Fibroblast of lung (primary cell): ENCODE data around the gene ANGPTL2. TPM values are rescaled to one million over a fixed set of nuclear protein-coding genes. Genes with fewer than 3 reads are reported as not detected.

Source experiments
- DNase-seq, 2 donors: peaks; one replicate each; pipeline versions ENCODE4 v3.0.0 to v3.0.0-alpha.2; 2010; ENCODE audit warnings: low read depth in 2 of 2
- H2AFZ ChIP-seq: 2 replicates; pipeline ENCODE4 v1.5.1; 2012; ENCODE audit warnings: low read length, control low read depth, inconsistent platforms
- H3K27ac ChIP-seq: 2 replicates; pipeline ENCODE4 v1.5.1; 2011; ENCODE audit warnings: low read length, control low read depth; ENCODE audit not compliant: insufficient read depth
- H3K27me3 ChIP-seq: 2 replicates; pipeline ENCODE4 v1.5.1; 2011; ENCODE audit warnings: mild to moderate bottlenecking, low read length; ENCODE audit not compliant: control insufficient read depth, insufficient read depth
- H3K36me3 ChIP-seq: 2 replicates; pipeline ENCODE4 v1.5.1; 2011; ENCODE audit warnings: low read length; ENCODE audit not compliant: control insufficient read depth, insufficient read depth
- H3K4me1 ChIP-seq: 2 replicates; pipeline ENCODE4 v1.5.1; 2011; ENCODE audit warnings: low read length; ENCODE audit not compliant: control insufficient read depth, insufficient read depth; ENCODE audit errors: extremely low read depth
- H3K4me2 ChIP-seq: 2 replicates; pipeline ENCODE4 v1.5.1; 2011; ENCODE audit warnings: low read length, control low read depth; ENCODE audit not compliant: insufficient read depth; ENCODE audit errors: extremely low read depth
- H3K4me3 ChIP-seq, 4 experiments: fragments of 200-600 bp in 1 of 4; sonication (generic) in 1 of 4; replicated peaks in 1 of 4; 2 replicates each; pipeline ENCODE4 v1.5.1; 2011 to 2016; ENCODE audit warnings: low read length in 4 of 4, low read depth in 3 of 4, mild to moderate bottlenecking in 3 of 4, control low read depth in 2 of 4, inconsistent platforms in 1 of 4, mixed read lengths in 1 of 4; ENCODE audit not compliant: insufficient read depth in 1 of 4; ENCODE audit errors: control extremely low read depth in 1 of 4
- H3K79me2 ChIP-seq: 2 replicates; pipeline ENCODE4 v1.5.1; 2012; ENCODE audit warnings: mild to moderate bottlenecking, low read length, inconsistent platforms; ENCODE audit not compliant: control insufficient read depth, insufficient read depth
- H3K9ac ChIP-seq: 2 replicates; pipeline ENCODE4 v1.5.1; 2011; ENCODE audit warnings: mild to moderate bottlenecking, low read length, control low read depth; ENCODE audit not compliant: insufficient read depth
- H3K9me3 ChIP-seq: 2 replicates; pipeline ENCODE4 v1.5.1; 2012; ENCODE audit warnings: low read depth, low read length; ENCODE audit not compliant: control insufficient read depth, insufficient read depth
- H4K20me1 ChIP-seq: 2 replicates; pipeline ENCODE4 v1.5.1; 2011; ENCODE audit warnings: low read length; ENCODE audit not compliant: control insufficient read depth, insufficient read depth; ENCODE audit errors: extremely low read depth
- CTCF ChIP-seq, 2 donors: IDR thresholded peaks in 1 of 2; conservative IDR thresholded peaks in 1 of 2; 1 replicate in 1 of 2; 2 replicates in 1 of 2; pipeline ENCODE4 v1.5.1; 2011 to 2012; ENCODE audit warnings: low read length in 2 of 2, control low read depth in 1 of 2, inconsistent platforms in 1 of 2, low read depth in 1 of 2, mild to moderate bottlenecking in 1 of 2
- EZH2 ChIP-seq: IDR thresholded peaks from 2 replicates; pipeline ENCODE4 v1.5.1; 2012; ENCODE audit warnings: low read length, control low read depth, mild to moderate bottlenecking; ENCODE audit errors: missing control alignments
- polyA plus RNA-seq, 2 donors: library from polyadenylated mRNA; depleted of rRNA in 1 of 2; stranded (reverse) in 1 of 2; unstranded in 1 of 2; fragments of >200 nt; gene quantifications; 2 replicates each; pipeline ENCODE4 v1.2.1, GENCODE V29; 2011 to 2012; ENCODE audit warnings: missing spikeins in 1 of 2
- total RNA-seq: library from RNA; depleted of rRNA; stranded (reverse); fragments of >200 nt; gene quantifications from 2 replicates; pipeline ENCODE4 v1.2.1, GENCODE V29; 2014

ANGPTL2 gene
- total and polyA plus RNA-seq, 2 donors (not counting 1 experiment from before 2014, with no cell fraction given), result 128 to 163 TPM

DNA sequence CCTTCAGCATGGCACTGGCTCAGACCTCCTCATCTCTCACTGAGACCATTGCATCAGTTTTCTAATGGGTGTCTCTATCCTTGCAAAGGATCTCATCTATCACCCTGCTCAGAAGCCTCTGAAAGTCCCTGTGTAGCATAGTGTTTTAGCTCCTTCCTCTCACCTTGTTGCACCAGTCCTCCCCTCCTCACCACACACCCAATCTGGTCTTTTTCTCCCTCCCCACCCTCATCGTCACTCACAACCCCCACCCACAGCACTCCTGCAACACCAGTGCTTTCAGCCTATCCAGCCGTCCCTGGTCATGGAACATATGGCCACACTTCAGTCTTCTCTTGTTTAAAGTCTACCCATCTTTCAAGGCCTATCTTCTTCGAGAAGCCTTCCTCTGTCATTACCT, 74.5 kb downstream of the ANGPTL2 start:
- H2AFZ ChIP-seq, result no peak overlapping the region
- H4K20me1 ChIP-seq, result no peaks in the 10 kb centered on the region
- DNase-seq, result no peak
- no peak overlapping the region for H3K4me3 ChIP-seq
- TF ChIP-seq EZH2 (no peak), CTCF (conservative IDR thresholded peaks at IDR 0.05 in 1 of 2, IDR thresholded peaks at IDR 0.05 in 1 of 2; ENCODE audit: low read depth in 1 of 2, low read length in 2 of 2) (no peak)
- H3K27ac ChIP-seq, result no peak overlapping the region
- peaks cover 5% of the 10 kb centered on the region for H3K4me1 ChIP-seq
- no peaks in the 10 kb centered on the region for H3K79me2 ChIP-seq
- H3K9me3 ChIP-seq, result no peaks in the 10 kb centered on the region
- no peaks in the 10 kb centered on the region for H3K36me3 ChIP-seq
- H3K4me2 ChIP-seq, result no peak overlapping the region
- no peaks in the 10 kb centered on the region for H3K27me3 ChIP-seq
- H3K9ac ChIP-seq, result no peak overlapping the region

DNA sequence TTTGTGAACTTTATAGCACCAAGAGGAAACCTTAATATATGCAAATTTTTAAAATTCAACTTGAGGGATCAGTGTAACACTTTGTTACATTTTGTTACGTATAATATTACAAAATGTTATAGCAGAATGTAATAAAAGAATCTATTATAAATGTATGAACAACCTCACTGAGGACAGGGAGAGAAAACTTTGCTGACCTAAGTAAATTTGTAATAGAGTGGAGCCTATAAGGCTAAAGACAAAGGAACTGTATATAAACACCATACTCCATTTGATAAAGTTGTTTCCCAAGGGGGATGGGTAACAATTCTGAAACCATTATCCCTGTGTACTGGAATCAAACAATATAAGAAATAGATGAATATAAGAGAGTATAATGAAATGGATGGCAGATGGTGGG, 77.3 kb downstream of the ANGPTL2 start:
- H3K27me3 ChIP-seq, result no peaks in the 10 kb centered on the region
- no peak overlapping the region for H3K4me2 ChIP-seq
- no peaks in the 10 kb centered on the region for H3K9me3 ChIP-seq
- no peak overlapping the region for H3K4me3 ChIP-seq
- H3K4me1 ChIP-seq, result peaks cover 4% of the 10 kb centered on the region
- H3K9ac ChIP-seq, result no peak overlapping the region
- H4K20me1 ChIP-seq, result no peaks in the 10 kb centered on the region
- no peak overlapping the region for H3K27ac ChIP-seq
- no peak for TF ChIP-seq EZH2
- TF ChIP-seq CTCF (conservative IDR thresholded peaks at IDR 0.05 in 1 of 2, IDR thresholded peaks at IDR 0.05 in 1 of 2; ENCODE audit: low read depth in 1 of 2, low read length in 2 of 2), result no peak
- H3K79me2 ChIP-seq, result no peaks in the 10 kb centered on the region
- H3K36me3 ChIP-seq, result no peaks in the 10 kb centered on the region
- H2AFZ ChIP-seq, result no peak overlapping the region
- DNase-seq, result no peak

DNA sequence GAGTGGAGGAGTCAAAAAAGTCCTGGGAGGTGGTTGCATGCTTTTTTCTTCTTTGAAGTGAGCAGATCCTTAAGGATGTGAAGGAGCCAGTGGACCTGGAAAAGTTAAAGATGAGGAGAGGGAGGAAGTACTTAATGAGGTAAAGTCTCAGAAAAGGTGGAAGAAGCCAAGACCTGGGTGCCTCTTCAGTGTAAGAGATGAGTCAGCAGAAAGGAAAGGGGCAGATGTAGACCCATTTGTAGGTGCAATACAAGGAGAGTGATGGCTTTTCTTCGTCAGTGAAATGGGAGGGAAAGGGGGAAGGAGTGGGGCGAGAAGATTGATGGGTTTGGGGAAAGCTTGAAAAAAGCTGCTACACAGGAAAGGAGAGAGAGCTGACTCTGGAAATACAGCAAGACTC, 82.9 kb downstream of the ANGPTL2 start:
- H3K9ac ChIP-seq, result no peak overlapping the region
- H2AFZ ChIP-seq, result no peak overlapping the region
- H4K20me1 ChIP-seq, result no peaks in the 10 kb centered on the region

More for the DNA sequence above, 82.9 kb downstream of the ANGPTL2 start:
- no peaks in the 10 kb centered on the region for H3K36me3 ChIP-seq
- no peak for DNase-seq
- TF ChIP-seq CTCF (conservative IDR thresholded peaks at IDR 0.05 in 1 of 2, IDR thresholded peaks at IDR 0.05 in 1 of 2; ENCODE audit: low read depth in 1 of 2, low read length in 2 of 2), result no peak
- no peak for TF ChIP-seq EZH2
- H3K27ac ChIP-seq, result no peak overlapping the region
- no peak overlapping the region for H3K4me3 ChIP-seq
- H3K79me2 ChIP-seq, result no peaks in the 10 kb centered on the region
- peaks cover 12% of the 10 kb centered on the region for H3K4me1 ChIP-seq
- no peak overlapping the region for H3K4me2 ChIP-seq
- no peaks in the 10 kb centered on the region for H3K9me3 ChIP-seq
- no peaks in the 10 kb centered on the region for H3K27me3 ChIP-seq
